OCI-LY3 (cell line): Measurements from ENCODE around the gene PRRT1.

Source experiments
- EZH2phosphoT487 ChIP-seq: fragments of 200-600 bp; shearing (Covaris generic); IDR thresholded peaks from 2 replicates; pipeline ENCODE4 v1.6.1; 2018; ENCODE audit warnings: antibody characterized with exemption, mixed run types, low read depth
- TF ChIP-seq, protein P1 (sequence below): fragments of 200-600, 300-600 bp; sonication (generic); IDR thresholded peaks from 2 replicates; pipeline ENCODE4 v1.5.1; 2014; ENCODE audit warnings: antibody characterized with exemption, low read length, low read depth

DNA sequence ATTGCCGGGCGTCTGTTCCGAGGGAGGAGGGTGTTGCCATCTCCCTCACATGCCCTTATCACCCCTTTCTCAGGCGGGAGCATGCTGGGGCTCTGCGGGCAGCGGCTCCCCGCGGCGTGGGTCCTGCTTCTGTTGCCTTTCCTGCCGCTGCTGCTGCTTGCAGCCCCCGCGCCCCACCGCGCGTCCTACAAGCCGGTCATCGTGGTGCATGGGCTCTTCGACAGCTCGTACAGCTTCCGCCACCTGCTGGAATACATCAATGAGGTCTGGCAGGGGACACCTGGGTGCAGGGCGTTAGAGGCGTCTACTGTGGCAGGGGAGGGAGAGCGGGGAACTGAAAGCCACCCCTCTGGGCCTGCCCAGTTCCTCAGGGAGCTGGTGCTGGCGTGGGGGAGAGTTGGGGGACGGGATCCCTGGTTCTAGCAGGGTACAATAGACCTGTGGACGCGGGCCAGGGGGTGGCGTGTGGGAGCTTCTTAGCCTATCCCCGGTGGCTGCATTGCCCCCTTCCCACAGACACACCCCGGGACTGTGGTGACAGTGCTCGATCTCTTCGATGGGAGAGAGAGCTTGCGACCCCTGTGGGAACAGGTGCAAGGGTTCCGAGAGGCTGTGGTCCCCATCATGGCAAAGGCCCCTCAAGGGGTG, 2.9 kb upstream of the PRRT1 start:
- TF ChIP-seq, protein P1, sequence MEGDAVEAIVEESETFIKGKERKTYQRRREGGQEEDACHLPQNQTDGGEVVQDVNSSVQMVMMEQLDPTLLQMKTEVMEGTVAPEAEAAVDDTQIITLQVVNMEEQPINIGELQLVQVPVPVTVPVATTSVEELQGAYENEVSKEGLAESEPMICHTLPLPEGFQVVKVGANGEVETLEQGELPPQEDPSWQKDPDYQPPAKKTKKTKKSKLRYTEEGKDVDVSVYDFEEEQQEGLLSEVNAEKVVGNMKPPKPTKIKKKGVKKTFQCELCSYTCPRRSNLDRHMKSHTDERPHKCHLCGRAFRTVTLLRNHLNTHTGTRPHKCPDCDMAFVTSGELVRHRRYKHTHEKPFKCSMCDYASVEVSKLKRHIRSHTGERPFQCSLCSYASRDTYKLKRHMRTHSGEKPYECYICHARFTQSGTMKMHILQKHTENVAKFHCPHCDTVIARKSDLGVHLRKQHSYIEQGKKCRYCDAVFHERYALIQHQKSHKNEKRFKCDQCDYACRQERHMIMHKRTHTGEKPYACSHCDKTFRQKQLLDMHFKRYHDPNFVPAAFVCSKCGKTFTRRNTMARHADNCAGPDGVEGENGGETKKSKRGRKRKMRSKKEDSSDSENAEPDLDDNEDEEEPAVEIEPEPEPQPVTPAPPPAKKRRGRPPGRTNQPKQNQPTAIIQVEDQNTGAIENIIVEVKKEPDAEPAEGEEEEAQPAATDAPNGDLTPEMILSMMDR: peak; percentile 57
- TF ChIP-seq EZH2phosphoT487: no peak
